SH-SY5Y (cell line): ENCODE data around the gene RGS7.

Experiments
- GATA2 ChIP-seq: IDR thresholded peaks from 2 replicates; pipeline ENCODE4 v1.6.1; 2011; ENCODE audit warnings: mild to moderate bottlenecking, low read depth, low read length
- GATA3 ChIP-seq: IDR thresholded peaks from 2 replicates; pipeline ENCODE4 v1.6.1; 2011; ENCODE audit warnings: low read depth, mild to moderate bottlenecking, low read length, moderate library complexity

DNA sequence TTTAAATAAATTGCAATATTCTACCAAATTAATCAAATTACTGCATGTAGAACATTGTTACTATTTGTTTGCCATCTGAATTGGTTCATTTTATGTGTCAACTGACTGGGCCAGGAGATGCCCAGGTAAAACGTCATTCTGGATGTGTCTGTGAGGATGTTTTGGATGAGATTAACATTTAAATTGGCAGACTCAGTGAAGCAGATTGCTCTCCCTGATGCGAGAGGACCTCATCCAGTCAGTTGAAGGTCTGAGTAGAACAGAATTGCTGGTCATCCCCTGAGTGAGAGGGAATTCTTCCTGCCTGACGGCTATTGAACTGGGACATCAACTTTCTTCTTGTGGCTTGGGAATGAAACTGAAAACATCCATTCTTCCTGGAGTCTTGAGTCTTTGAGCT, 623.0 kb downstream of the RGS7 start:
- TF ChIP-seq GATA2, result no peak
- no peak for TF ChIP-seq GATA3
